Tongue (tissue), 2 donors: Measurements from ENCODE around the gene C1orf210. TPM values are rescaled to one million over a fixed set of nuclear protein-coding genes. Genes with fewer than 3 reads are reported as not detected.

Experiments
- DNase-seq: peaks from one replicate; pipeline ENCODE4 v3.0.0-alpha.2; 2015
- total RNA-seq: library from RNA; depleted of rRNA; stranded (reverse); fragments of >200 nt; gene quantifications from one replicate; pipeline ENCODE4 v1.2.3, GENCODE V29; 2014

The C1orf210 gene
- total RNA-seq: 1.0 TPM

- DNase-seq: peak; percentile 21
Measured at GRCh38 chr1:43285269-43285990, at the start of gene C1orf210. TSS of gene C1orf210 (minus strand) at chr1:43285581. CDS start at chr1:43283270, 2,311 bp downstream.

- DNase-seq: no peak
Measured at GRCh38 chr1:43334453-43335205, 49.2 kb upstream of the C1orf210 start.

- no peak for DNase-seq
Measured at GRCh38 chr1:43331688-43332087, 46.3 kb upstream of the C1orf210 start.

GRCh38 chr1:43329995-43330751 is 44.8 kb upstream of the C1orf210 start:
- peak; percentile 12 for DNase-seq

GRCh38 chr1:43327549-43328292 is 42.3 kb upstream of the C1orf210 start:
- no peak for DNase-seq

- no peak for DNase-seq
Measured at GRCh38 chr1:43325381-43325780, 40.0 kb upstream of the C1orf210 start.

DNA sequence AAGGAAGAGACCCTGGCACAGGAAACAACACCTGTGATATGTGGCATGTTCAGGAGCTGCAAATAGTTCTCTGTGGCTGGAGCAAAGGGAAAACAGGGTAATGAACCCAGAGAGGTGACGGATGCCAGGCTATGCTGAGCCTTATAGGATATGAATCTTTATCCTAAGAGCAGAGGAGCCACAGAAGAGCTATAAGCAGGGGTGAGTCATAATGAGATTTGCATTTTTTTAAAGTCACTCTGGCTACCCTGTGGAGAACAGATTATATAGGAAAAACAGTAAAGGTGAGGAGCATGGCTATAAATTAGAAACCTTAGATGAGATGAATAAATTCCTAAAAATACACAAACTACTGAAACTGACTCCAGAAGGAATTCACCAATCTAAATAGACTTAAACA is 39.4 kb upstream of the C1orf210 start:
- no peak for DNase-seq

DNA sequence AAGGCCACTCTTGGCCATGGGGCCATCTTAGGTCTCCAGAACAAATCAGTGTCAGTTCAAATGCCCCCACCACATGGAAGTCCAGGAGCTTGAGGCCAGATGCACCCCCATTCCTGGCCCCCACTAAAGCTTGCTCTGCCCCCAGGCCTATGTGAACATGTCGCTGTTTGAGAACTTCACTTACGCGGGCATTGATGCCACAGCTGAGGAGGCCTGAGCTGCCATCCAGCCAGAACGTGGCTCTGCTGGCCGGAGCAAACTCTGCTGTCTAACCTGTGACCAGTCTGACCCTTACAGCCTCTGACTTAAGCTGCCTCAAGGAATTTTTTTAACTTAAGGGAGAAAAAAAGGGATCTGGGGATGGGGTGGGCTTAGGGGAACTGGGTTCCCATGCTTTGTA is 37.1 kb upstream of the C1orf210 start:
- no peak for DNase-seq

- no peak for DNase-seq
Measured at GRCh38 chr1:43321331-43321891, 36.0 kb upstream of the C1orf210 start.

DNA sequence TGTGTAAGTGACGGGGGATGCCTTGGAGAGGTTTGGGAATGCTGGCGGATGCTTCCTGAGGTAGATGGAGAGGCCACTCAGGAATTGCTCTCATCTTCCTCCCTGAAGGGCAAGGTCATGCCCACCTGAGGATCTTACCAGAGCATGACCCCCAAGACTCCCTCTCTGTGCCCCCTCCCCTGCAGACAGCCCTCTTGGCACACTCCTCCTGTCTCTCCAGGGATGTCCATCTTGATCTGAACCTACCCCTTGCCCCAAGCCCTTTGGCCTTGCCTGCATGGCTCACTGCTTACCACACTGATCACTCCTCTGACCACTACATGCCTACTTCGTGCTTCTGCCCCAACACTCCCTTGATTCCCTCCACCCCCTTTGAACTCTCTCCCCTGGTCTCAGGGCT is 34.4 kb upstream of the C1orf210 start:
- no peak for DNase-seq

GRCh38 chr1:43319288-43319687 is 33.9 kb upstream of the C1orf210 start:
- no peak for DNase-seq

- no peak for DNase-seq
Measured at GRCh38 chr1:43318831-43319230, 33.5 kb upstream of the C1orf210 start.

- DNase-seq: no peak
Measured at GRCh38 chr1:43317817-43318471, 32.6 kb upstream of the C1orf210 start.

GRCh38 chr1:43316738-43317520 is 31.5 kb upstream of the C1orf210 start:
- DNase-seq: no peak

DNA sequence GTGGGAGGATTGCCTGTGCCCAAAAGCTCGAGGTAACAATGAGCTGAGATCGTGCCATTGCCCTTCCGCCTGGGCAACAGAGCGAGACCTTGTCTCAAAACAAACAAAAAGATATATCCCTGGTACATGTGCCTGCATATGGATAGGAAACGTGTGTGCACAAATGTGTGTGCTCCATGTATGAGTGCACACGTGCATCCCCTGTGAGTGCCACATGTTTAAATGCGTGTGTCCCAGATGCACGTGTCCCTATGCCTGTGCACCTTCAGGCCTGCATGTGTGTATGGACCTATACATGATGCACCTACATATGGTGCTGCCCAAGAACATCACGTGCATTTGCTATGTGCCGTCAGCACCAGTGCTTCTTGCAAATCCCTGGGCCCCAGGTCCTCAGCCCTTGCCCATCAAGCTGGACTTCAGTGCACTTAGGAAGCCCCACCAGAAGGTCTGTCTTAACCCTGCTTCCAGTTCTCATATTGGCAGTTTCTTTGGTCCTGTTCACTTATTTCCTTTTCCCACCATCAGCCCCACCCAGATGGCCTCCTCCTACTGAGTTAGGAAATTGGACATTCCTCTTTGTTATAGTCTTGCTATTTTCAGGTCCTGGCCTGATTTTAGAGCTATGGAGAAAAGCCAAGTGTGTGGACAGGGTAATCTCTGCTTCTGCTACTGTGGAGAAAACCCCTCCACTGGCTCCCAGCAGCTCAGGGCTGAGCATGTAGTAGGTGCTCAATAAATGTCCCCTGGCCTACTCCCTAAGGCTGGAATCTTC is 30.8 kb upstream of the C1orf210 start:
- DNase-seq: no peak

GRCh38 chr1:43315481-43315880 is 30.1 kb upstream of the C1orf210 start:
- no peak for DNase-seq

- DNase-seq: no peak
Measured at GRCh38 chr1:43314233-43314632, 28.9 kb upstream of the C1orf210 start.

DNA sequence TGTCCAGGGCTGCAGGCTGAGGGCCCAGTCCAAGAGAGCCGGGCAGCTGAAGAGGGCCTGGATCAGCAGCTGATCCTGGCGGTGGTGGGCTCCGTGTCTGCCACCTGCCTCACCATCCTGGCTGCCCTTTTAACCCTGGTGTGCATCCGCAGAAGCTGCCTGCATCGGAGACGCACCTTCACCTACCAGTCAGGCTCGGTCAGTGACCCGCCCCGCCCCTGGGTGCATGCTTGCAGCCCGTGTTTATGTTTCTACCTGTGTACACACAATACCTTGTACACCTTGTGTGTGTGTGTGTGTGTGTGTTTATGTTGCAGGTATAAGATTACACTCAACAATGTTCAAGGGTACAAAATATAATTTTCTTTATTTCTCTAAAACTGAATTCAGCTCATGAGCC is 28.4 kb upstream of the C1orf210 start:
- no peak for DNase-seq

DNA sequence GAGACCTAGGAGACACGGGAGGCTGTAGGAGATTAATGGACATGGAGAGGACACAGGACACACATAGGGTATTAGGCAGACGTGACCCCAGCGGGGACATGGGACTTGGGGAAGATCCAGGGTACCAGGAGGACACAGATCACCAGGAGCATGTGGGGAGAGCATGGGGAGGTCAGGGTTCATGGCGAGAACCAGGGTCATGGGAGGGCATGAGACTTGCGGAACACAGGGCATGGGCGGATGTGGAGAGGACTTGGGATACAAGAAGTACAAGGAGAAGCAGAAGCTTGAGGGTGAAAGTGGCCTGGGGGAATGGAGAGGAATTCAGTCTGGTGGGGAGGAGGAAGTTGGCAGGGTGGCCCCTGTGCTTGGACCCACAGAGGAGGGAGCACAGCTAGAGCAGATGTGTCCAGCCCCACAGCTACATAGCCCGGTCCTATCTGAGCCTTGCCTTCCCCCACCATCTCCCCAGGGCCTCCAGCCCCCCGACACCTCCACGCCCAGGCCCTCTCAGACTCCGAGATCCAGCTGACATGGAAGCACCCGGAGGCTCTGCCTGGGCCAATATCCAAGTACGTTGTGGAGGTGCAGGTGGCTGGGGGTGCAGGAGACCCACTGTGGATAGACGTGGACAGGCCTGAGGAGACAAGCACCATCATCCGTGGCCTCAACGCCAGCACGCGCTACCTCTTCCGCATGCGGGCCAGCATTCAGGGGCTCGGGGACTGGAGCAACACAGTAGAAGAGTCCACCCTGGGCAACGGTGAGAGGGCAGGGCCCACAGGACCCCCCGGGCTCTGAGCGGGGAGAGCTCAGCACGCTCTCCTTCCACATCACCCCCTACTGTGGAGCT is 27.5 kb upstream of the C1orf210 start:
- no peak for DNase-seq
